ENCODE results near the gene USP34. TPM values are rescaled to one million over a fixed set of nuclear protein-coding genes. Genes with fewer than 3 reads are reported as not detected.
"Not testable (repeated sequence)": the region's sequence is repeated elsewhere in the genome, so short reads cannot be mapped to it uniquely, and the experiment has no call there.

USP34 gene
- total RNA-seq, 1 experiment from 2014 or later: 101 TPM

DNA sequence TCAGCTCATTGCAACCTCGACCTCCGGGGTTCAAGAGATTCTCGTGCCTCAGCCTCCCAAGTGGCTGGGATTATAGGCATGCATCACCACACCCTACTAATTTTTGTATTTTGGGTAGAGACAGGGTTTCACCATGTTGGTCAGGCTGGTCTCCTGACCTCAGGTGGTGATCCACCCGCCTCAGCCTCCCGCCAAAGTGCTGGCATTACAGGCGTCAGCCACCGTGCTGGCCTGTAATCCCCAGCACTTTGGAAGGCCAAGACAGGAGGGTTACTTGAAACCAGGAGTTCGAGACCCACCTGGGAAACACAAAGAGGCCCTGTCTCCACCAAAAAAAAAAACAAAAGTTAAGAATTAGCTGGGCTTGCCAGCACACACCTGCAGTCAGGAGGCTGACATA is 18.5 kb downstream of the USP34 start:
- intact Hi-C loops (cut with micrococcal nuclease): no loop called here
- H3K4me3 Mint-ChIP-seq (ENCODE audit: unreplicated experiment): no peak overlapping the region
- ChIA-PET POLR2A (interaction anchor here (0.5 kb wide), 1 partner anchor 59 kb away, joined by 3 read pairs; no protein-coding TSS in a partner anchor), CTCF (no interaction called here)
- no peak for DNase-seq (ENCODE audit: unreplicated experiment)
- H3K27me3 Mint-ChIP-seq (ENCODE audit: insufficient read depth, unreplicated experiment): no peaks in the 10 kb centered on the region
- H3K9me3 Mint-ChIP-seq (ENCODE audit: unreplicated experiment): no peaks in the 10 kb centered on the region
- TF ChIP-seq, protein P1, sequence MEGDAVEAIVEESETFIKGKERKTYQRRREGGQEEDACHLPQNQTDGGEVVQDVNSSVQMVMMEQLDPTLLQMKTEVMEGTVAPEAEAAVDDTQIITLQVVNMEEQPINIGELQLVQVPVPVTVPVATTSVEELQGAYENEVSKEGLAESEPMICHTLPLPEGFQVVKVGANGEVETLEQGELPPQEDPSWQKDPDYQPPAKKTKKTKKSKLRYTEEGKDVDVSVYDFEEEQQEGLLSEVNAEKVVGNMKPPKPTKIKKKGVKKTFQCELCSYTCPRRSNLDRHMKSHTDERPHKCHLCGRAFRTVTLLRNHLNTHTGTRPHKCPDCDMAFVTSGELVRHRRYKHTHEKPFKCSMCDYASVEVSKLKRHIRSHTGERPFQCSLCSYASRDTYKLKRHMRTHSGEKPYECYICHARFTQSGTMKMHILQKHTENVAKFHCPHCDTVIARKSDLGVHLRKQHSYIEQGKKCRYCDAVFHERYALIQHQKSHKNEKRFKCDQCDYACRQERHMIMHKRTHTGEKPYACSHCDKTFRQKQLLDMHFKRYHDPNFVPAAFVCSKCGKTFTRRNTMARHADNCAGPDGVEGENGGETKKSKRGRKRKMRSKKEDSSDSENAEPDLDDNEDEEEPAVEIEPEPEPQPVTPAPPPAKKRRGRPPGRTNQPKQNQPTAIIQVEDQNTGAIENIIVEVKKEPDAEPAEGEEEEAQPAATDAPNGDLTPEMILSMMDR (IDR thresholded peaks at IDR 0.05; ENCODE audit: unreplicated experiment): no peak
- H3K27ac Mint-ChIP-seq (ENCODE audit: low read depth, unreplicated experiment): no peak overlapping the region
- no TSS peak for BruUV-seq (replicated peaks)
- peaks cover 6% of the 10 kb centered on the region for H3K4me1 Mint-ChIP-seq (ENCODE audit: insufficient read depth, unreplicated experiment)
- peaks cover 14% of the 10 kb centered on the region for H3K36me3 Mint-ChIP-seq (ENCODE audit: insufficient read depth, unreplicated experiment)

- POLR2A ChIA-PET: interaction anchor here (1.7 kb wide), 1 partner anchor 8 kb away, joined by 7 read pairs; no protein-coding TSS in a partner anchor
- BruUV-seq (replicated peaks): no TSS peak
- Mint-ChIP-seq H3K27me3 (ENCODE audit: insufficient read depth, unreplicated experiment) (no peaks in the 10 kb centered on the region), H3K4me3 (ENCODE audit: unreplicated experiment) (no peak overlapping the region), H3K4me1 (ENCODE audit: insufficient read depth, unreplicated experiment) (peaks cover 6% of the 10 kb centered on the region), H3K9me3 (ENCODE audit: unreplicated experiment) (no peaks in the 10 kb centered on the region), H3K27ac (ENCODE audit: low read depth, unreplicated experiment) (peak overlapping the region; percentile 23), H3K36me3 (ENCODE audit: insufficient read depth, unreplicated experiment) (peaks cover 14% of the 10 kb centered on the region)
- no peak for DNase-seq (ENCODE audit: unreplicated experiment)
- TF ChIP-seq, protein P1 (IDR thresholded peaks at IDR 0.05; ENCODE audit: unreplicated experiment): no peak
- CTCF ChIA-PET: interaction anchor here (0.6 kb wide), 1 partner anchor 110 kb away, joined by 3 read pairs; no protein-coding TSS in a partner anchor
- intact Hi-C loops (cut with micrococcal nuclease): no loop called here
Observed at GRCh38 chr2:61451178-61451577, 19.7 kb downstream of the USP34 start.

DNA sequence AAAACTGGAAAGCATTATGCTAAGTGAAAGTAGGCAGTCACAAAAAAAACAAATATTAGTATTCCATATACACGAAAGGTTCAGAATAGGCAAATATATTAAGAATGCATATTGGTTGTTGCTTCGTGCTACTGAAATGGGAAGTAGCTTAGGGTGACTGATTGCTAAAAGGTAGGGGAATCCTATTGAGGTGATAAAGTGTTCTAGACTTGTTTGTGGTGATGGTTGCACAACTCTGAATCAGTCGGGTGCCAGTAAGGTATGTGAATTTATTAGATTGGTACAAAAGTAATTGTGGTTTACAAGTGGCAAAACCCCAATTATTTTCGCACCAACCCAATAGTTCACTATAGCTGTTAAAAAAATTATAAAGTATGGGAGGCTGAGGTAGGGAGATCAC is 20.7 kb downstream of the USP34 start:
- Mint-ChIP-seq H3K4me1 (ENCODE audit: insufficient read depth, unreplicated experiment) (peaks cover 6% of the 10 kb centered on the region), H3K9me3 (ENCODE audit: unreplicated experiment) (no peaks in the 10 kb centered on the region), H3K27ac (ENCODE audit: low read depth, unreplicated experiment) (no peak overlapping the region), H3K27me3 (ENCODE audit: insufficient read depth, unreplicated experiment) (no peaks in the 10 kb centered on the region), H3K4me3 (ENCODE audit: unreplicated experiment) (no peak overlapping the region), H3K36me3 (ENCODE audit: insufficient read depth, unreplicated experiment) (peaks cover 14% of the 10 kb centered on the region)
- BruUV-seq (replicated peaks): no TSS peak
- POLR2A ChIA-PET: interaction anchor here (1.0 to 1.7 kb wide), 4 partner anchors 9 to 74 kb away, joined by 3 to 8 read pairs (median 5); no protein-coding TSS in a partner anchor
- TF ChIP-seq, protein P1 (IDR thresholded peaks at IDR 0.05; ENCODE audit: unreplicated experiment): no peak
- CTCF ChIA-PET: interaction anchor here (1.0 kb wide), 1 partner anchor 18 kb away, joined by 3 read pairs; no protein-coding TSS in a partner anchor
- intact Hi-C loops (cut with micrococcal nuclease): no loop called here
- DNase-seq (ENCODE audit: unreplicated experiment): peak; percentile 55

- no peaks in the 10 kb centered on the region for H3K27me3 Mint-ChIP-seq (ENCODE audit: insufficient read depth, unreplicated experiment)
- no TSS peak for BruUV-seq (replicated peaks)
- H3K4me1 Mint-ChIP-seq (ENCODE audit: insufficient read depth, unreplicated experiment): peaks cover 11% of the 10 kb centered on the region
- no peak overlapping the region for H3K4me3 Mint-ChIP-seq (ENCODE audit: unreplicated experiment)
- H3K27ac Mint-ChIP-seq (ENCODE audit: low read depth, unreplicated experiment): no peak overlapping the region
- intact Hi-C loops (cut with micrococcal nuclease): no loop called here
- POLR2A ChIA-PET: no interaction called here
- CTCF ChIA-PET: no interaction called here
- peaks cover 21% of the 10 kb centered on the region for H3K36me3 Mint-ChIP-seq (ENCODE audit: insufficient read depth, unreplicated experiment)
- TF ChIP-seq, protein P1 (IDR thresholded peaks at IDR 0.05; ENCODE audit: unreplicated experiment): no peak
- no peak for DNase-seq (ENCODE audit: unreplicated experiment)
- H3K9me3 Mint-ChIP-seq (ENCODE audit: unreplicated experiment): peaks cover 8% of the 10 kb centered on the region
Observed at GRCh38 chr2:61448229-61448628, 22.7 kb downstream of the USP34 start.

- POLR2A ChIA-PET: interaction anchor here (1.0 kb wide), 2 partner anchors 27 to 28 kb away, joined by 3 to 4 read pairs; no protein-coding TSS in a partner anchor
- H3K27ac Mint-ChIP-seq (ENCODE audit: low read depth, unreplicated experiment); CTCF ChIA-PET; intact Hi-C loops (cut with micrococcal nuclease); H3K27me3 Mint-ChIP-seq (ENCODE audit: insufficient read depth, unreplicated experiment); H3K4me3 Mint-ChIP-seq (ENCODE audit: unreplicated experiment); BruUV-seq (replicated peaks); DNase-seq (ENCODE audit: unreplicated experiment); H3K4me1 Mint-ChIP-seq (ENCODE audit: insufficient read depth, unreplicated experiment); H3K9me3 Mint-ChIP-seq (ENCODE audit: unreplicated experiment): not testable (repeated sequence)
- peaks cover 31% of the 10 kb centered on the region for H3K36me3 Mint-ChIP-seq (ENCODE audit: insufficient read depth, unreplicated experiment)
Observed at GRCh38 chr2:61446971-61447370, 23.9 kb downstream of the USP34 start.

Measured in MCF 10A (cell line).